HEK293 (cell line): ENCODE results near the gene NECTIN1.

Source experiments
- ATF2 ChIP-seq: fragments of 450-650 bp; formaldehyde crosslinking; IDR thresholded peaks from 2 replicates; pipeline ENCODE4 v1.5.1; 2016; ENCODE audit warnings: missing biosample characterization, missing genetic modification characterization, low read depth
- GLI4 ChIP-seq: fragments of 450-650 bp; formaldehyde crosslinking; IDR thresholded peaks from 2 replicates; pipeline ENCODE4 v1.5.1; 2016; ENCODE audit warnings: missing biosample characterization, missing genetic modification characterization
- PRDM1 ChIP-seq: fragments of 450-650 bp; formaldehyde crosslinking; IDR thresholded peaks from 2 replicates; pipeline ENCODE4; 2016; ENCODE audit warnings: missing biosample characterization, missing genetic modification characterization
- SP3 ChIP-seq: fragments of 450-650 bp; formaldehyde crosslinking; IDR thresholded peaks from 2 replicates; pipeline ENCODE4 v1.5.1; 2016; ENCODE audit warnings: missing biosample characterization, missing genetic modification characterization
- ZBTB11 ChIP-seq: fragments of 450-650 bp; formaldehyde crosslinking; conservative IDR thresholded peaks from 2 replicates; pipeline ENCODE4 v1.5.1; 2016; ENCODE audit warnings: low read depth, missing biosample characterization, missing genetic modification characterization
- ZBTB26 ChIP-seq: fragments of 450-650 bp; formaldehyde crosslinking; optimal IDR thresholded peaks from 2 replicates; pipeline ENCODE3; 2016; ENCODE audit warnings: missing biosample characterization, mild to moderate bottlenecking, missing genetic modification characterization
- ZFP3 ChIP-seq: fragments of 450-650 bp; formaldehyde crosslinking; IDR thresholded peaks from 2 replicates; pipeline ENCODE4 v1.5.1; 2016; ENCODE audit warnings: low read depth, missing biosample characterization, missing genetic modification characterization
- ZNF121 ChIP-seq: fragments of 450-650 bp; formaldehyde crosslinking; IDR thresholded peaks from 2 replicates; pipeline ENCODE4 v1.5.1; 2016; ENCODE audit warnings: missing biosample characterization, missing genetic modification characterization
- ZNF221 ChIP-seq: fragments of 450-650 bp; formaldehyde crosslinking; IDR thresholded peaks from 2 replicates; pipeline ENCODE4 v1.5.1; 2017; ENCODE audit warnings: missing biosample characterization, missing genetic modification characterization, borderline replicate concordance
- ZNF391 ChIP-seq: fragments of 450-650 bp; formaldehyde crosslinking; IDR thresholded peaks from 2 replicates; pipeline ENCODE4 v1.5.1; 2016; ENCODE audit warnings: low read depth, missing biosample characterization, missing genetic modification characterization, borderline replicate concordance
- ZNF394 ChIP-seq: fragments of 450-650 bp; formaldehyde crosslinking; IDR thresholded peaks from 2 replicates; pipeline ENCODE4 v1.5.1; 2016; ENCODE audit warnings: missing biosample characterization, missing genetic modification characterization, mild to moderate bottlenecking, moderate library complexity, borderline replicate concordance
- ZNF423 ChIP-seq: fragments of 450-650 bp; formaldehyde crosslinking; IDR thresholded peaks from 2 replicates; pipeline ENCODE4 v1.5.1; 2016; ENCODE audit warnings: missing biosample characterization, missing genetic modification characterization
- ZNF555 ChIP-seq: fragments of 450-650 bp; formaldehyde crosslinking; conservative IDR thresholded peaks from 2 replicates; pipeline ENCODE4 v1.5.1; 2017; ENCODE audit warnings: missing biosample characterization, mild to moderate bottlenecking, missing genetic modification characterization, inconsistent platforms
- ZNF610 ChIP-seq: fragments of 450-650 bp; formaldehyde crosslinking; IDR thresholded peaks from 2 replicates; pipeline ENCODE4 v1.5.1; 2016; ENCODE audit warnings: missing biosample characterization, missing genetic modification characterization, borderline replicate concordance
- ZNF645 ChIP-seq: fragments of 450-650 bp; formaldehyde crosslinking; IDR thresholded peaks from 2 replicates; pipeline ENCODE4; 2016; ENCODE audit warnings: missing biosample characterization, missing genetic modification characterization
- ZNF837 ChIP-seq: fragments of 450-650 bp; formaldehyde crosslinking; IDR thresholded peaks from 2 replicates; pipeline ENCODE4 v1.5.1; 2016; ENCODE audit warnings: missing biosample characterization, missing genetic modification characterization
- TF ChIP-seq, protein P1 (sequence below): fragments of 450-650 bp; formaldehyde crosslinking; IDR thresholded peaks from 2 replicates; pipeline ENCODE4 v1.5.1; 2016; ENCODE audit warnings: missing biosample characterization, missing genetic modification characterization, borderline replicate concordance
- TF ChIP-seq, protein P2 (sequence below): fragments of 450-650 bp; formaldehyde crosslinking; IDR thresholded peaks from 2 replicates; pipeline ENCODE4 v1.5.1; 2016; ENCODE audit warnings: missing biosample characterization, missing genetic modification characterization
- TF ChIP-seq, protein P3 (sequence below): fragments of 450-650 bp; formaldehyde crosslinking; IDR thresholded peaks from 2 replicates; pipeline ENCODE4 v1.5.1; 2017; ENCODE audit warnings: missing biosample characterization, missing genetic modification characterization

Gene NECTIN1

GRCh38 chr11:119728651-119729580 lies at the start of gene NECTIN1 (continued):
- TF ChIP-seq, protein P1, sequence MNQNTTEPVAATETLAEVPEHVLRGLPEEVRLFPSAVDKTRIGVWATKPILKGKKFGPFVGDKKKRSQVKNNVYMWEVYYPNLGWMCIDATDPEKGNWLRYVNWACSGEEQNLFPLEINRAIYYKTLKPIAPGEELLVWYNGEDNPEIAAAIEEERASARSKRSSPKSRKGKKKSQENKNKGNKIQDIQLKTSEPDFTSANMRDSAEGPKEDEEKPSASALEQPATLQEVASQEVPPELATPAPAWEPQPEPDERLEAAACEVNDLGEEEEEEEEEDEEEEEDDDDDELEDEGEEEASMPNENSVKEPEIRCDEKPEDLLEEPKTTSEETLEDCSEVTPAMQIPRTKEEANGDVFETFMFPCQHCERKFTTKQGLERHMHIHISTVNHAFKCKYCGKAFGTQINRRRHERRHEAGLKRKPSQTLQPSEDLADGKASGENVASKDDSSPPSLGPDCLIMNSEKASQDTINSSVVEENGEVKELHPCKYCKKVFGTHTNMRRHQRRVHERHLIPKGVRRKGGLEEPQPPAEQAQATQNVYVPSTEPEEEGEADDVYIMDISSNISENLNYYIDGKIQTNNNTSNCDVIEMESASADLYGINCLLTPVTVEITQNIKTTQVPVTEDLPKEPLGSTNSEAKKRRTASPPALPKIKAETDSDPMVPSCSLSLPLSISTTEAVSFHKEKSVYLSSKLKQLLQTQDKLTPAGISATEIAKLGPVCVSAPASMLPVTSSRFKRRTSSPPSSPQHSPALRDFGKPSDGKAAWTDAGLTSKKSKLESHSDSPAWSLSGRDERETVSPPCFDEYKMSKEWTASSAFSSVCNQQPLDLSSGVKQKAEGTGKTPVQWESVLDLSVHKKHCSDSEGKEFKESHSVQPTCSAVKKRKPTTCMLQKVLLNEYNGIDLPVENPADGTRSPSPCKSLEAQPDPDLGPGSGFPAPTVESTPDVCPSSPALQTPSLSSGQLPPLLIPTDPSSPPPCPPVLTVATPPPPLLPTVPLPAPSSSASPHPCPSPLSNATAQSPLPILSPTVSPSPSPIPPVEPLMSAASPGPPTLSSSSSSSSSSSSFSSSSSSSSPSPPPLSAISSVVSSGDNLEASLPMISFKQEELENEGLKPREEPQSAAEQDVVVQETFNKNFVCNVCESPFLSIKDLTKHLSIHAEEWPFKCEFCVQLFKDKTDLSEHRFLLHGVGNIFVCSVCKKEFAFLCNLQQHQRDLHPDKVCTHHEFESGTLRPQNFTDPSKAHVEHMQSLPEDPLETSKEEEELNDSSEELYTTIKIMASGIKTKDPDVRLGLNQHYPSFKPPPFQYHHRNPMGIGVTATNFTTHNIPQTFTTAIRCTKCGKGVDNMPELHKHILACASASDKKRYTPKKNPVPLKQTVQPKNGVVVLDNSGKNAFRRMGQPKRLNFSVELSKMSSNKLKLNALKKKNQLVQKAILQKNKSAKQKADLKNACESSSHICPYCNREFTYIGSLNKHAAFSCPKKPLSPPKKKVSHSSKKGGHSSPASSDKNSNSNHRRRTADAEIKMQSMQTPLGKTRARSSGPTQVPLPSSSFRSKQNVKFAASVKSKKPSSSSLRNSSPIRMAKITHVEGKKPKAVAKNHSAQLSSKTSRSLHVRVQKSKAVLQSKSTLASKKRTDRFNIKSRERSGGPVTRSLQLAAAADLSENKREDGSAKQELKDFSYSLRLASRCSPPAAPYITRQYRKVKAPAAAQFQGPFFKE (tag by site-specific recombination), result no peak
- TF ChIP-seq ZBTB11 (0 out of 2 replicates have a peak, but pooled peaks have one; percentile 17), ZNF391 (0 out of 2 replicates have a peak, but pooled peaks have one; percentile 66), ZNF221 (tag by site-specific recombination) (no peak), ZNF837 (tag by site-specific recombination) (no peak), ZNF121 (tag by site-specific recombination) (no peak), ZNF645 (no peak), ZNF394 (tag by site-specific recombination) (peak; percentile 22; the same call in 1 of the 2 replicates), GLI4 (tag by site-specific recombination) (no peak), ATF2 (tag by site-specific recombination) (no peak), ZNF423 (tag by site-specific recombination) (no peak), ZNF555 (tag by site-specific recombination) (no peak), PRDM1 (tag by site-specific recombination) (no peak; the same call in 1 of the 2 replicates), SP3 (tag by site-specific recombination) (peak; percentile 49), ZBTB26 (tag by site-specific recombination) (peak; percentile 90), ZFP3 (tag by site-specific recombination) (no peak), ZNF610 (tag by site-specific recombination) (peak; percentile 29; the same call in 1 of the 2 replicates)
- TF ChIP-seq, protein P2, sequence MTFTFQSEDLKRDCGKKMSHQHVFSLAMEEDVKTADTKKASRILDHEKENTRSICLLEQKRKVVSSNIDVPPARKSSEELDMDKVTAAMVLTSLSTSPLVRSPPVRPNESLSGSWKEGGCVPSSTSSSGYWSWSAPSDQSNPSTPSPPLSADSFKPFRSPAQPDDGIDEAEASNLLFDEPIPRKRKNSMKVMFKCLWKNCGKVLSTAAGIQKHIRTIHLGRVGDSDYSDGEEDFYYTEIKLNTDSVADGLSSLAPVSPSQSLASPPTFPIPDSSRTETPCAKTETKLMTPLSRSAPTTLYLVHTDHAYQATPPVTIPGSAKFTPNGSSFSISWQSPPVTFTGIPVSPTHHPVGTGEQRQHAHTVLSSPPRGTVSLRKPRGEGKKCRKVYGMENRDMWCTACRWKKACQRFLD (tag by site-specific recombination), result no peak
- TF ChIP-seq, protein P3, sequence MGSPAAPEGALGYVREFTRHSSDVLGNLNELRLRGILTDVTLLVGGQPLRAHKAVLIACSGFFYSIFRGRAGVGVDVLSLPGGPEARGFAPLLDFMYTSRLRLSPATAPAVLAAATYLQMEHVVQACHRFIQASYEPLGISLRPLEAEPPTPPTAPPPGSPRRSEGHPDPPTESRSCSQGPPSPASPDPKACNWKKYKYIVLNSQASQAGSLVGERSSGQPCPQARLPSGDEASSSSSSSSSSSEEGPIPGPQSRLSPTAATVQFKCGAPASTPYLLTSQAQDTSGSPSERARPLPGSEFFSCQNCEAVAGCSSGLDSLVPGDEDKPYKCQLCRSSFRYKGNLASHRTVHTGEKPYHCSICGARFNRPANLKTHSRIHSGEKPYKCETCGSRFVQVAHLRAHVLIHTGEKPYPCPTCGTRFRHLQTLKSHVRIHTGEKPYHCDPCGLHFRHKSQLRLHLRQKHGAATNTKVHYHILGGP (tag by site-specific recombination), result no peak
